Ectodermal cell (in vitro differentiated cells): ENCODE measurements around the gene LIPJ.

ENCODE experiments used
- H3K27ac ChIP-seq: 2 replicates; pipeline ENCODE4 v1.7.0; 2013; ENCODE audit warnings: mild to moderate bottlenecking, low read depth, low read length; ENCODE audit not compliant: insufficient read depth, poor library complexity, severe bottlenecking
- H3K27me3 ChIP-seq: 2 replicates; pipeline ENCODE4 v1.7.0; 2013; ENCODE audit warnings: mild to moderate bottlenecking, low read length; ENCODE audit not compliant: insufficient read depth, control insufficient read depth, poor library complexity, severe bottlenecking
- H3K36me3 ChIP-seq: one replicate; pipeline ENCODE4 v1.7.0; 2013; ENCODE audit warnings: low read length; ENCODE audit not compliant: control insufficient read depth, insufficient read depth
- H3K4me1 ChIP-seq: one replicate; pipeline ENCODE4 v1.7.0; 2013; ENCODE audit warnings: low read length; ENCODE audit not compliant: control insufficient read depth, insufficient read depth
- H3K4me3 ChIP-seq: 2 replicates; pipeline ENCODE4 v1.7.0; 2013; ENCODE audit warnings: low read depth, low read length, control low read depth; ENCODE audit not compliant: insufficient read depth
- H3K9me3 ChIP-seq: 2 replicates; pipeline ENCODE4 v1.7.0; 2013; ENCODE audit warnings: mild to moderate bottlenecking, low read length, moderate library complexity; ENCODE audit not compliant: control insufficient read depth
- WGBS, 2 experiments: methylation state at CpG; one replicate each; pipeline ENCODE4 v1.1.7; 2013; ENCODE audit warnings: missing lambda C conversion rate in 2 of 2; 5-methylcytosine and 5-hydroxymethylcytosine counted together

Gene LIPJ

GRCh38 chr10:88553116-88553752, 33.3 kb upstream of the LIPJ start:
- Histone ChIP-seq H3K27me3 (no peaks in the 10 kb centered on the region), H3K9me3 (no peaks in the 10 kb centered on the region), H3K27ac (no peak overlapping the region), H3K4me3 (no peak overlapping the region), H3K36me3 (no peaks in the 10 kb centered on the region), H3K4me1 (no peaks in the 10 kb centered on the region)
- 67 to 100% methylated on average over 1 of the region's 2 CpGs for WGBS, 2 experiments

- Histone ChIP-seq H3K36me3 (no peaks in the 10 kb centered on the region), H3K27ac (no peak overlapping the region), H3K4me3 (no peak overlapping the region), H3K4me1 (no peaks in the 10 kb centered on the region), H3K9me3 (no peaks in the 10 kb centered on the region), H3K27me3 (no peaks in the 10 kb centered on the region)
- WGBS, 2 experiments = 83 to 88% methylated on average over 7 of the region's 7 CpGs
Observed at GRCh38 chr10:88555190-88555908, 31.2 kb upstream of the LIPJ start.

GRCh38 chr10:88557256-88557655, 29.3 kb upstream of the LIPJ start:
- H3K27ac ChIP-seq = no peak overlapping the region
- H3K9me3 ChIP-seq = no peaks in the 10 kb centered on the region
- WGBS, 2 experiments = no CpG with 5 or more reads among the region's 1 CpG
- no peaks in the 10 kb centered on the region for H3K27me3 ChIP-seq
- no peak overlapping the region for H3K4me3 ChIP-seq
- H3K4me1 ChIP-seq = no peaks in the 10 kb centered on the region
- no peaks in the 10 kb centered on the region for H3K36me3 ChIP-seq

- no peak overlapping the region for H3K27ac ChIP-seq
- H3K36me3 ChIP-seq = no peaks in the 10 kb centered on the region
- no peaks in the 10 kb centered on the region for H3K9me3 ChIP-seq
- H3K4me1 ChIP-seq = no peaks in the 10 kb centered on the region
- 93 to 97% methylated on average over 2 of the region's 2 CpGs for WGBS, 2 experiments
- H3K4me3 ChIP-seq = no peak overlapping the region
- no peaks in the 10 kb centered on the region for H3K27me3 ChIP-seq
Observed at GRCh38 chr10:88557658-88558057, 28.9 kb upstream of the LIPJ start.

DNA sequence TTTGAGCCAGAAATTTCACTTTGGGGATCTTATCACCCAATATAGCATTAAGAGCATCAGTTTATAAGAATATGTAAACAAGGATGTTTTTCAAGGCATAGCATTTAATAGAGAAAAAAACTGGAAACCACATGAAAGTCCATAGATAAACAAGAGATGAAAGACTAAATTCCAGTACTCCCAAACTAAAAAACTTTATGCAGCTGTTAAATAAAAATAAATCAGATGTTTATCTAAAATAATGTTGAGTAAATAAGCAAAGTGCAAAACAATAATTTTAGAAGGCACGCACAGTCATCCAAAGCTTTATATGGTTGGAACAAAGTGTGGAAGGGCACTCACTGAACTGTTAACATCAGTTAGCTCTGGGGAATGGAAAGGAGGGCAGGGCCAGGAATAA, 24.4 kb upstream of the LIPJ start:
- 96 to 97% methylated on average over 1 of the region's 1 CpG for WGBS, 2 experiments

DNA sequence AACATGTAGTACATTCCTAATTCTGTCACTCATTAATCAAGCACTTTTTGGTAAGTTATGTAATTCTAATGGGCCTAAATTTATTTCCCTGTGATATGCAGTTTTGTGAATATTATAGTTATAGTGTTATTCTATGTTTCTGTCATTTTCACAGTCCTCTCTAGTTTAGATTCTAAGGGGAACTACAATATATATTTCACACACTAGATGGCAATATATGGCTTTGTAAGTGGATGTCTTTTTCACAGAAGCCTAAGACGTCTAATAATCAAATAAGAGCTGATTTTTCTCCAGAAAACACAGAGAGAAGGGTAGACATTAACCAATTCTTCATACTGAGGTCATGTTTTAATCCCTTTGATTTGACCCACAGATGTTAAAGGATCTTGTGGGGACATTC, 21.5 kb upstream of the LIPJ start:
- WGBS, 2 experiments = 43 to 80% methylated on average over 1 of the region's 1 CpG
- H3K36me3 ChIP-seq = no peaks in the 10 kb centered on the region
- no peaks in the 10 kb centered on the region for H3K9me3 ChIP-seq
- no peak overlapping the region for H3K27ac ChIP-seq
- H3K4me1 ChIP-seq = no peaks in the 10 kb centered on the region
- no peaks in the 10 kb centered on the region for H3K27me3 ChIP-seq
- no peak overlapping the region for H3K4me3 ChIP-seq

More for the DNA sequence above, 24.4 kb upstream of the LIPJ start:
- H3K36me3 ChIP-seq = no peaks in the 10 kb centered on the region
- H3K4me1 ChIP-seq = no peaks in the 10 kb centered on the region
- H3K27me3 ChIP-seq = no peaks in the 10 kb centered on the region
- H3K9me3 ChIP-seq = no peaks in the 10 kb centered on the region
- no peak overlapping the region for H3K4me3 ChIP-seq
- H3K27ac ChIP-seq = no peak overlapping the region

GRCh38 chr10:88582411-88582805, 4.2 kb upstream of the LIPJ start:
- 16 to 17% methylated on average over 4 of the region's 4 CpGs for WGBS, 2 experiments
- Histone ChIP-seq H3K27ac (no peak overlapping the region), H3K36me3 (no peaks in the 10 kb centered on the region), H3K4me3 (peak overlapping the region; percentile 71), H3K4me1 (no peaks in the 10 kb centered on the region), H3K9me3 (no peaks in the 10 kb centered on the region), H3K27me3 (no peaks in the 10 kb centered on the region)

- no peaks in the 10 kb centered on the region for H3K9me3 ChIP-seq
- H3K4me1 ChIP-seq = no peaks in the 10 kb centered on the region
- H3K36me3 ChIP-seq = no peaks in the 10 kb centered on the region
- H3K27ac ChIP-seq = no peak within 1 kb of the TSS
- H3K4me3 ChIP-seq = peak within 1 kb of the TSS; percentile 71
- H3K27me3 ChIP-seq = no peaks in the 10 kb centered on the region
- 5 to 8% methylated on average over 63 of the region's 63 CpGs for WGBS, 2 experiments
Observed at GRCh38 chr10:88582806-88583583, 3.6 kb upstream of the LIPJ start, which contains the start of gene RNLS. Gene RNLS (minus strand): TSS chr10:88583318.

DNA sequence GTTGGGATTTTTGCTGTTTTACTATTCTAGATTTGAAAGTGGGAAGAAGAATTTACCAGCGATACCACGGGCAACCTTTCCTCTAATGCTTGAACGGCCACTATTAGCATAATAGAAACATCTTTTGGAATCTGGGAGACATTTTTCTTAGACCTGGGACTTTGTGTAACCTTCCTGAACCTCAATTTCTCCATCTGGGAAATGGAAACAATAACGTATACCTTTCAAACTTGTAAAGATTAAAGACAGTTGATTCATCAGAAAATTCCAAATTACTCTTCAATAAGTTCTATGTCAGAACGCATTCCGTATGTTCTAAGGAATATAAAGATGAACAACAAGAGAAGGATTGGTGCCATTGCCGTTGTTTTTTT, 3.0 kb upstream of the LIPJ start:
- Histone ChIP-seq H3K9me3 (no peaks in the 10 kb centered on the region), H3K27me3 (no peaks in the 10 kb centered on the region), H3K27ac (no peak overlapping the region), H3K36me3 (no peaks in the 10 kb centered on the region), H3K4me1 (no peaks in the 10 kb centered on the region), H3K4me3 (peak overlapping the region; percentile 71)
- 67 to 68% methylated on average over 7 of the region's 7 CpGs for WGBS, 2 experiments

DNA sequence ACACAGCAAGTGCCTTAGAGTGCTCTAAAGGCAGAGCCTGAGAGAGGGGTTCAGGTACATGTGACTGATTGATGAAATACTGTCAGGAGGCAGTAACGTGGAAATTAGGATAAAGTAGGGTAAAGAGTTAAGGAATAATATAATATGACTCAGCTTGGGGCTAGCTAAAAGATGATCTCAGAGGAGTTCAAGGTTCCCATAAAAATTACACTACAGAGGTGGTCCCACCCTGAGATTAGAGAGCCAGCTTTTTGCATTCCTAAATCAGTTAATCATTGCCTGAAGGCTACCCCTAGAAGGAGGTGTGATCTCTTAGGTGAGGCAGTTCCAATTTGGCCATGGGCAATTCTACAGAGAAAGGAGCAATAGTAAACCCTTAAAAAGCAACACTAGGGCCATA, 5.8 kb downstream of the LIPJ start:
- WGBS, 2 experiments = 92 to 97% methylated on average over 1 of the region's 1 CpG
- Histone ChIP-seq H3K36me3 (no peaks in the 10 kb centered on the region), H3K27me3 (no peaks in the 10 kb centered on the region), H3K4me1 (no peaks in the 10 kb centered on the region), H3K4me3 (no peak overlapping the region), H3K9me3 (no peaks in the 10 kb centered on the region), H3K27ac (no peak overlapping the region)
